Head of caudate nucleus (tissue), 42 donors: ENCODE measurements around the gene PTPN12.
A peak's percentile ranks its signal among the peaks of the same experiment; 100 is the strongest.
"Not testable (repeated sequence)": the region's sequence is repeated elsewhere in the genome, so short reads cannot be mapped to it uniquely, and the experiment has no call there.

Experiments used
- DNase-seq, 42 donors: peaks; one replicate each; pipeline versions ENCODE4 v3.0.0 to v3.0.0-alpha.2; 2020 to 2021; ENCODE audit warnings: mixed read lengths in 7 of 42
- intact Hi-C: fragments of 100-400 bp; cut with DNase I; formaldehyde crosslinking; loops from one replicate; pipeline ENCODE4 v1.15.0; 2022

Gene PTPN12

GRCh38 chr7:77537136-77537777 lies at the start of gene PTPN12:
PTPN12 (plus strand) TSS chr7:77537295; CDS start chr7:77537547, 252 bp downstream.
- DNase-seq, result peak in 34 of 42 donors; percentile 24 to 90 (median 76)
- intact Hi-C loops, result loop anchor here (5.0 kb wide), 3 partner anchors 80 to 160 kb away; partner anchors contain the start of gene RSBN1L

- DNase-seq, result no peak
- intact Hi-C loops, result no loop called here
Observed at GRCh38 chr7:77488986-77489385, 48.1 kb upstream of the PTPN12 start.

GRCh38 chr7:77497079-77497478 lies 40.0 kb upstream of the PTPN12 start:
- DNase-seq, result no peak
- intact Hi-C loops, result no loop called here

- DNase-seq, result no peak
- intact Hi-C loops, result no loop called here
Observed at GRCh38 chr7:77498659-77499379, 38.3 kb upstream of the PTPN12 start.

GRCh38 chr7:77501192-77501515 lies 35.9 kb upstream of the PTPN12 start:
- DNase-seq, result no peak
- intact Hi-C loops, result no loop called here

GRCh38 chr7:77504951-77505350 lies 32.1 kb upstream of the PTPN12 start:
- intact Hi-C loops, result no loop called here
- DNase-seq, result no peak

GRCh38 chr7:77506899-77507298 lies 30.2 kb upstream of the PTPN12 start:
- intact Hi-C loops, result no loop called here

GRCh38 chr7:77513002-77513670 lies 24.0 kb upstream of the PTPN12 start:
- intact Hi-C loops, DNase-seq: not testable (repeated sequence)

More at GRCh38 chr7:77506899-77507298, 30.2 kb upstream of the PTPN12 start:
- no peak for DNase-seq

GRCh38 chr7:77516085-77516484 lies 21.0 kb upstream of the PTPN12 start:
- no peak for DNase-seq
- intact Hi-C loops, result no loop called here

- intact Hi-C loops, result no loop called here
- no peak for DNase-seq
Observed at GRCh38 chr7:77520261-77520660, 16.8 kb upstream of the PTPN12 start.

- DNase-seq, intact Hi-C loops: not testable (repeated sequence)
Observed at GRCh38 chr7:77521537-77521936, 15.6 kb upstream of the PTPN12 start.

GRCh38 chr7:77524731-77525130 lies 12.4 kb upstream of the PTPN12 start:
- DNase-seq, result no peak
- intact Hi-C loops, result no loop called here

- DNase-seq, result no peak
- intact Hi-C loops, result no loop called here
Observed at GRCh38 chr7:77525231-77525630, 11.9 kb upstream of the PTPN12 start.

- intact Hi-C loops, result no loop called here
- DNase-seq, result no peak
Observed at GRCh38 chr7:77528368-77528767, 8.7 kb upstream of the PTPN12 start.

GRCh38 chr7:77529279-77529678 lies 7.8 kb upstream of the PTPN12 start:
- no peak for DNase-seq
- intact Hi-C loops, result no loop called here

GRCh38 chr7:77531038-77531437 lies 6.1 kb upstream of the PTPN12 start:
- intact Hi-C loops, result no loop called here
- no peak for DNase-seq

- no peak for DNase-seq
- intact Hi-C loops, result no loop called here
Observed at GRCh38 chr7:77532247-77532646, 4.8 kb upstream of the PTPN12 start.

GRCh38 chr7:77532732-77533131 lies 4.4 kb upstream of the PTPN12 start:
- intact Hi-C loops, DNase-seq: not testable (repeated sequence)

- DNase-seq, intact Hi-C loops: not testable (repeated sequence)
Observed at GRCh38 chr7:77534046-77534445, 3.0 kb upstream of the PTPN12 start.

GRCh38 chr7:77536017-77536412 lies 1.1 kb upstream of the PTPN12 start:
- intact Hi-C loops, result loop anchor here (5.0 kb wide), 3 partner anchors 79 to 161 kb away; partner anchors contain the start of gene RSBN1L
- peak in 1 of 42 donors; percentile 11 for DNase-seq
